Peyer's patch (tissue), 4 donors: Measurements from ENCODE around the gene DHFR. TPM values are rescaled to one million over a fixed set of nuclear protein-coding genes. Genes with fewer than 3 reads are reported as not detected.

Experiments used
- DNase-seq, 3 donors: peaks; one replicate each; pipeline ENCODE4 v3.0.0-alpha.2; 2017 to 2019
- H3K27ac ChIP-seq, 4 donors: fragments of 200-600 bp; sonication (generic); one replicate each; pipeline ENCODE4 v1.5.1; 2016 to 2019
- H3K27me3 ChIP-seq, 2 donors: fragments of 200-600 bp; sonication (generic); one replicate each; pipeline ENCODE4 v1.5.1; 2019
- H3K36me3 ChIP-seq, 3 donors: fragments of 200-600 bp; sonication (generic); one replicate each; pipeline ENCODE4 v1.5.1; 2016 to 2019
- H3K4me1 ChIP-seq, 4 donors: fragments of 200-600 bp; sonication (generic); one replicate each; pipeline ENCODE4 v1.5.1; 2016 to 2019
- H3K4me3 ChIP-seq, 4 donors: fragments of 200-600 bp; sonication (generic); 1 replicate in 3 of 4; 2 replicates in 1 of 4; pipeline ENCODE4 v1.5.1; 2016 to 2019; ENCODE audit warnings: mild to moderate bottlenecking in 1 of 4
- H3K9me3 ChIP-seq, 4 donors: fragments of 200-600 bp; sonication (generic); one replicate each; pipeline ENCODE4 v1.5.1; 2016 to 2019; ENCODE audit warnings: mild to moderate bottlenecking in 1 of 4
- CTCF ChIP-seq, 6 experiments: fragments of 450-650 bp in 4 of 6; fragments of 200-600 bp in 2 of 6; sonication (generic) in 1 of 6; IDR thresholded peaks; one replicate each; pipeline ENCODE4 v1.5.1; 2017 to 2019; ENCODE audit warnings: antibody characterized with exemption in 6 of 6, mild to moderate bottlenecking in 3 of 6, moderate library complexity in 1 of 6
- POLR2A ChIP-seq, 2 donors: fragments of 450-650 bp; IDR thresholded peaks; one replicate each; pipeline ENCODE4 v1.5.1; 2017; ENCODE audit warnings: antibody characterized with exemption in 2 of 2, mild to moderate bottlenecking in 2 of 2, moderate library complexity in 2 of 2
- total RNA-seq, 4 donors: library from RNA; depleted of rRNA; stranded (reverse); fragments of >200 nt; gene quantifications; one replicate each; pipeline ENCODE4 v1.1.0, GENCODE V29; 2016

The DHFR gene
- total RNA-seq, result 10 to 100 TPM; 19.5 to 42.6 (median 24.9) TPM

- peak within 1 kb of the TSS; percentile 92 to 99 (median 97) for H3K27ac ChIP-seq
These were observed at the start of gene DHFR, which contains the start of gene MSH3 for GRCh38 chr5:80654391-80655230. Gene DHFR, minus strand, starts transcription at chr5:80654983. Its CDS starts 494 bp downstream, at chr5:80654489. Gene MSH3, plus strand, starts transcription at chr5:80654652. Its CDS starts 76 bp downstream, at chr5:80654728.

GRCh38 chr5:80704221-80704620, 49.4 kb upstream of the DHFR start:
- Histone ChIP-seq H3K4me3 (no peak overlapping the region), H3K4me1 (no peaks in the 10 kb centered on the region), H3K9me3 (no peaks in the 10 kb centered on the region), H3K36me3 (peaks cover 0 to 10% (median 0%) of the 10 kb centered on the region in 3 donors), H3K27ac (no peak overlapping the region), H3K27me3 (no peaks in the 10 kb centered on the region)
- no peak for TF ChIP-seq CTCF (IDR thresholded peaks at IDR 0.05)
- no peak for TF ChIP-seq POLR2A (IDR thresholded peaks at IDR 0.05)
- no peak for DNase-seq

More at GRCh38 chr5:80654391-80655230, at the start of gene DHFR, which contains the start of gene MSH3:
- DNase-seq, result peak; percentile 86 to 93 (median 93)
- Histone ChIP-seq H3K36me3 (peaks cover 0 to 28% (median 0%) of the 10 kb centered on the region in 3 donors), H3K27me3 (no peaks in the 10 kb centered on the region), H3K4me1 (peaks cover 5 to 10% (median 7%) of the 10 kb centered on the region in 4 donors), H3K9me3 (no peaks in the 10 kb centered on the region), H3K4me3 (peak within 1 kb of the TSS; percentile 79 to 97 (median 88))
- TF ChIP-seq POLR2A (IDR thresholded peaks at IDR 0.05), result peak; percentile 38 to 43
- TF ChIP-seq CTCF (IDR thresholded peaks at IDR 0.05), result peak in 5 of 6 experiments; percentile 22 to 51 (median 42)

GRCh38 chr5:80703747-80704146, 49.0 kb upstream of the DHFR start:
- Histone ChIP-seq H3K9me3 (no peaks in the 10 kb centered on the region), H3K4me3 (no peak overlapping the region), H3K27me3 (no peaks in the 10 kb centered on the region), H3K4me1 (no peaks in the 10 kb centered on the region), H3K27ac (no peak overlapping the region), H3K36me3 (peaks cover 0 to 8% (median 0%) of the 10 kb centered on the region in 3 donors)
- DNase-seq, result no peak
- TF ChIP-seq POLR2A (IDR thresholded peaks at IDR 0.05) (no peak), CTCF (IDR thresholded peaks at IDR 0.05) (no peak)

GRCh38 chr5:80703291-80703690, 48.5 kb upstream of the DHFR start:
- no peaks in the 10 kb centered on the region for H3K27me3 ChIP-seq
- no peak overlapping the region for H3K4me3 ChIP-seq
- no peaks in the 10 kb centered on the region for H3K9me3 ChIP-seq
- peaks cover 0 to 4% (median 0%) of the 10 kb centered on the region in 3 donors for H3K36me3 ChIP-seq
- TF ChIP-seq POLR2A (IDR thresholded peaks at IDR 0.05), result no peak
- no peak for TF ChIP-seq CTCF (IDR thresholded peaks at IDR 0.05)
- no peak for DNase-seq
- no peaks in the 10 kb centered on the region for H3K4me1 ChIP-seq
- no peak overlapping the region for H3K27ac ChIP-seq

GRCh38 chr5:80701597-80701996, 46.8 kb upstream of the DHFR start:
- Histone ChIP-seq H3K27ac (no peak overlapping the region), H3K4me1 (no peaks in the 10 kb centered on the region), H3K9me3 (no peaks in the 10 kb centered on the region), H3K27me3 (no peaks in the 10 kb centered on the region), H3K36me3 (peaks cover 0 to 3% (median 0%) of the 10 kb centered on the region in 3 donors), H3K4me3 (no peak overlapping the region)
- DNase-seq, result no peak
- no peak for TF ChIP-seq CTCF (IDR thresholded peaks at IDR 0.05)
- no peak for TF ChIP-seq POLR2A (IDR thresholded peaks at IDR 0.05)
